PC-3 (cell line): ENCODE data around the gene MYH7. TPM values are rescaled to one million over a fixed set of nuclear protein-coding genes. Genes with fewer than 3 reads are reported as not detected.
"Not testable (repeated sequence)": the region's sequence is repeated elsewhere in the genome, so short reads cannot be mapped to it uniquely, and the experiment has no call there.

Experiments used
- ATAC-seq: fragments of 200-7000 bp; cut with Tn5 transposase; 2 replicates; pipeline ENCODE4 v1.9.1; 2020; ENCODE audit warnings: mild to moderate bottlenecking, moderate library complexity
- BruUV-seq: library from RNA; stranded (reverse); fragments of 400-500 nt; replicated peaks from 2 replicates; lab custom pipeline; 2021; lab: Mats Ljungman, UMichigan
- CTCF ChIA-PET: fragments of 300-600 bp; sonication (Branson Sonifier 250); formaldehyde crosslinking; loops from one replicate; lab custom pipeline; 2022; ENCODE audit warnings: antibody characterized with exemption; lab: Charles Lee
- POLR2A ChIA-PET: fragments of 300-600 bp; sonication (Branson Sonifier 250); formaldehyde crosslinking; loops from one replicate; lab custom pipeline; 2022; ENCODE audit warnings: antibody characterized with exemption; ENCODE audit not compliant: unreplicated experiment; lab: Charles Lee
- DNase-seq: peaks from one replicate; pipeline ENCODE4 v3.0.0-alpha.2; 2015
- H2AFZ ChIP-seq: fragments of 300-600 bp; sonication (generic); 2 replicates; pipeline ENCODE4 v1.6.0; 2016; ENCODE audit warnings: antibody characterized with exemption, low read length
- H3F3A ChIP-seq: fragments of 300-600 bp; sonication (generic); one replicate; pipeline ENCODE4 v1.6.0; 2017; ENCODE audit warnings: antibody characterized with exemption, low read length, control low read depth, mild to moderate bottlenecking; ENCODE audit not compliant: unreplicated experiment
- H3K27ac ChIP-seq: fragments of 300-600 bp; sonication (generic); 2 replicates; pipeline ENCODE4 v1.5.1; 2016; ENCODE audit warnings: mild to moderate bottlenecking, low read length
- H3K27me3 ChIP-seq: fragments of 300-600 bp; sonication (generic); 2 replicates; pipeline ENCODE4 v1.6.1; 2016; ENCODE audit warnings: low read length, mixed read lengths
- H3K36me3 ChIP-seq: fragments of 300-600 bp; sonication (generic); 2 replicates; pipeline ENCODE4 v1.6.1; 2016; ENCODE audit warnings: low read depth, mixed run types, low read length, mixed read lengths
- H3K4me1 ChIP-seq: fragments of 300-600 bp; sonication (generic); 2 replicates; pipeline ENCODE4 v1.5.1; 2016; ENCODE audit warnings: low read length; ENCODE audit not compliant: insufficient read depth
- H3K4me2 ChIP-seq: fragments of 300-600 bp; sonication (generic); 2 replicates; pipeline ENCODE4 v1.6.0; 2016; ENCODE audit warnings: low read length
- H3K4me3 ChIP-seq: fragments of 300-600 bp; sonication (generic); 2 replicates; pipeline ENCODE4 v1.5.1; 2016; ENCODE audit warnings: mild to moderate bottlenecking, low read length, mixed read lengths
- H3K79me2 ChIP-seq: fragments of 300-600 bp; sonication (generic); 2 replicates; pipeline ENCODE4 v1.6.1; 2017; ENCODE audit warnings: low read length, mixed read lengths
- H3K9ac ChIP-seq: fragments of 300-600 bp; sonication (generic); 2 replicates; pipeline ENCODE4 v1.6.0; 2016; ENCODE audit warnings: mild to moderate bottlenecking, low read length
- H3K9me2 ChIP-seq: fragments of 300-600 bp; sonication (generic); replicated peaks from 2 replicates; pipeline ENCODE4 v1.6.1; 2016; ENCODE audit warnings: mixed run types, low read length, mixed read lengths
- H3K9me3 ChIP-seq: fragments of 300-600 bp; sonication (generic); 2 replicates; pipeline ENCODE4 v1.6.1; 2016; ENCODE audit warnings: low read length, mixed read lengths
- H4K20me1 ChIP-seq: fragments of 300-600 bp; sonication (generic); 2 replicates; pipeline ENCODE4 v1.6.1; 2016; ENCODE audit warnings: low read length, mixed read lengths
- EZH2 ChIP-seq: fragments of 300-600 bp; sonication (generic); IDR thresholded peaks from one replicate; pipeline ENCODE4 v1.6.1; 2017; ENCODE audit warnings: antibody characterized with exemption, mild to moderate bottlenecking, low read length; ENCODE audit not compliant: unreplicated experiment
- EZH2phosphoT487 ChIP-seq: fragments of 300-600 bp; sonication (generic); IDR thresholded peaks from 2 replicates; pipeline ENCODE4 v1.6.1; 2018; ENCODE audit warnings: mild to moderate bottlenecking, antibody characterized with exemption, low read length, borderline replicate concordance
- intact Hi-C: fragments of 100-400 bp; cut with micrococcal nuclease; formaldehyde crosslinking; loops from 2 replicates; pipeline ENCODE4 v1.9.0; 2023
- total RNA-seq: library from RNA; depleted of rRNA; stranded (reverse); fragments of >200 nt; gene quantifications from 2 replicates; pipeline ENCODE4 v1.2.3, GENCODE V29; 2014
- TF ChIP-seq, protein P1 (sequence below): fragments of 300-600 bp; sonication (generic); conservative IDR thresholded peaks from 2 replicates; pipeline ENCODE4 v1.5.1; 2017; ENCODE audit warnings: antibody characterized with exemption, low read depth, mild to moderate bottlenecking, low read length

MYH7 gene
- total RNA-seq, 1 experiment from 2014 or later = not detected

DNA sequence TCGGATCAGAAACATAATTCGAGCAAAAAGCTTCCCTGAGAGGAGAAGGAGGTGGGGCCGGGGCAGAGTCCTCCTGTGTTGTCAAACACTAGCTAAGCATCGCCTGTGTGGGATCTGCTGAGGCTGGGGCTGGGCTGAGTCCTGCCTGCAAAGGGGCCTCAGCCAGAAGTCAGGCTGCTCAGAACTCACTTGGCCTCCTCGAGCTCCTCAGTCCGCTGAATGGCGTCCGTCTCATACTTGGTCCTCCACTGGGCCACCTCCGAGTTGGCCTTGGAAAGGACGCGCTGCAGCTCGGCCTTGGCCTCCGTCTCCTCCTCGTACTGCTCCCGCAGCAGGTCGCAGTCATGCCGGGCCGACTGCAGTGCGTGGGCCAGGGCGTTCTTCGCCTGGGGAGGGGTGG is 17.4 kb downstream of the MYH7 start:
- Histone ChIP-seq H3K9me3 (no peaks in the 10 kb centered on the region), H3K9me2 (no peaks in the 10 kb centered on the region), H4K20me1 (no peaks in the 10 kb centered on the region), H3K4me2 (no peak overlapping the region), H3K9ac (no peak overlapping the region), H3K27ac (no peak overlapping the region), H3K27me3 (peaks cover 82% of the 10 kb centered on the region), H3F3A (no peaks in the 10 kb centered on the region), H2AFZ (no peak overlapping the region), H3K36me3 (no peaks in the 10 kb centered on the region), H3K4me1 (no peaks in the 10 kb centered on the region), H3K79me2 (no peaks in the 10 kb centered on the region), H3K4me3 (no peak overlapping the region)
- ATAC-seq = no peak
- intact Hi-C loops = no loop called here
- TF ChIP-seq, protein P1, sequence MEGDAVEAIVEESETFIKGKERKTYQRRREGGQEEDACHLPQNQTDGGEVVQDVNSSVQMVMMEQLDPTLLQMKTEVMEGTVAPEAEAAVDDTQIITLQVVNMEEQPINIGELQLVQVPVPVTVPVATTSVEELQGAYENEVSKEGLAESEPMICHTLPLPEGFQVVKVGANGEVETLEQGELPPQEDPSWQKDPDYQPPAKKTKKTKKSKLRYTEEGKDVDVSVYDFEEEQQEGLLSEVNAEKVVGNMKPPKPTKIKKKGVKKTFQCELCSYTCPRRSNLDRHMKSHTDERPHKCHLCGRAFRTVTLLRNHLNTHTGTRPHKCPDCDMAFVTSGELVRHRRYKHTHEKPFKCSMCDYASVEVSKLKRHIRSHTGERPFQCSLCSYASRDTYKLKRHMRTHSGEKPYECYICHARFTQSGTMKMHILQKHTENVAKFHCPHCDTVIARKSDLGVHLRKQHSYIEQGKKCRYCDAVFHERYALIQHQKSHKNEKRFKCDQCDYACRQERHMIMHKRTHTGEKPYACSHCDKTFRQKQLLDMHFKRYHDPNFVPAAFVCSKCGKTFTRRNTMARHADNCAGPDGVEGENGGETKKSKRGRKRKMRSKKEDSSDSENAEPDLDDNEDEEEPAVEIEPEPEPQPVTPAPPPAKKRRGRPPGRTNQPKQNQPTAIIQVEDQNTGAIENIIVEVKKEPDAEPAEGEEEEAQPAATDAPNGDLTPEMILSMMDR = no peak
- TF ChIP-seq EZH2phosphoT487 (no peak), EZH2 (no peak)
- DNase-seq = no peak
- CTCF ChIA-PET = no interaction called here
- BruUV-seq = no TSS peak
- POLR2A ChIA-PET = no interaction called here

DNA sequence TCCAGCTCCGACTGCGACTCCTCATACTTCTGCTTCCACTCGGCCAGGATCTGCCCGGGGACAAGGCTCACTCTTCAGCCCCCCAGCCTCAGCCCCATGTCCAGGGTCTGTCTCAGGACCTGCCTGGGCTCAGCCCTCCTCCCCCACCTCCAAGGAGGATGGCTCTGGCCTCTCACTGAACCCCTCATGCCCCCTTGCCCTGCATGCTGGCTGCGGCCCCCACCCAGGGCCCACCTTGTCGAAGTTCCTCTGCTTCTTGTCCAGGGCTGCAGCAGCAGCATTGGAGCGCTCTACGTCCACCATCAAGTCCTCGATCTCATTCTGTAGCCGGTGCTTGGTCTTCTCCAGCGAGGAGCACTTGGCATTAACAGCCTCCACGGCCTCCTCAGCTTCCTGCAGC is 18.2 kb downstream of the MYH7 start:
- DNase-seq, H3K36me3 ChIP-seq, H3K4me1 ChIP-seq, H3K9ac ChIP-seq, ATAC-seq, POLR2A ChIA-PET, H3K27ac ChIP-seq, H3K4me2 ChIP-seq, H3K4me3 ChIP-seq, H3K9me2 ChIP-seq, H3K9me3 ChIP-seq, CTCF ChIA-PET, H3K79me2 ChIP-seq, H2AFZ ChIP-seq, H3F3A ChIP-seq, BruUV-seq, intact Hi-C loops, H4K20me1 ChIP-seq: not testable (repeated sequence)
- peaks cover 90% of the 10 kb centered on the region for H3K27me3 ChIP-seq

DNA sequence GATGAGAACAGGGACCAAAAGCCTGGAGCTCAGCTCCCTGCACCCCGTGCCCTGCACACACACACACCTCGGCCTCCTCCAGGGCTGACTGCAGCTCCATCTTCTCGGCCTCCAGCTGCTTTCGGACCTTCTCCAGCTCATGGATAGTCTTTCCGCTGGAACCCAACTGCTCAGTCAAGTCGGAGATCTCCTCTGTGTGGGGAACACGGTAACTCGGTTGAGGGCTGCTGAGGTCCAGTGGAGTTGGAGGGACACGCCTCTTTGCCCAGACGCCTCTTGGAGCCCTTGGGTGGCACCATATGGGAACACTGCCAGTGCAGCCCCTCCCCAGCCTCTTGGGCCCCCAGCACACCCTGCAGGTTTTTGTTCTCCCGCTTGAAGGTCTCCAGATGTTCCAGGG is 18.7 kb downstream of the MYH7 start:
- H2AFZ ChIP-seq = no peak overlapping the region
- POLR2A ChIA-PET = no interaction called here
- no peaks in the 10 kb centered on the region for H3F3A ChIP-seq
- H3K4me3 ChIP-seq = no peak overlapping the region
- ATAC-seq (no peak), DNase-seq (no peak)
- H3K79me2 ChIP-seq = no peaks in the 10 kb centered on the region
- TF ChIP-seq, protein P1 = no peak
- TF ChIP-seq EZH2 = no peak
- no peak for TF ChIP-seq EZH2phosphoT487
- no peaks in the 10 kb centered on the region for H4K20me1 ChIP-seq
- no peak overlapping the region for H3K9ac ChIP-seq
- BruUV-seq = no TSS peak
- H3K36me3 ChIP-seq = no peaks in the 10 kb centered on the region
- H3K9me2 ChIP-seq = no peaks in the 10 kb centered on the region
- no peak overlapping the region for H3K4me2 ChIP-seq
- no peak overlapping the region for H3K27ac ChIP-seq
- CTCF ChIA-PET = no interaction called here
- intact Hi-C loops = no loop called here
- H3K4me1 ChIP-seq = no peaks in the 10 kb centered on the region
- H3K9me3 ChIP-seq = no peaks in the 10 kb centered on the region
- peaks cover 90% of the 10 kb centered on the region for H3K27me3 ChIP-seq
